A549 treated with AZD9567 at 1 μM for 4 hours (cell line): ENCODE results near the gene SGSH. TPM values are rescaled to one million over a fixed set of nuclear protein-coding genes. Genes with fewer than 3 reads are reported as not detected.

ENCODE experiments used
- total RNA-seq: library from RNA; stranded (reverse); fragments of 200-300 nt; extraction: Qiagen RNA extraction; gene quantifications from 5 replicates; pipeline ENCODE4 v1.2.3, GENCODE V29; 2022; ENCODE audit not compliant: insufficient read depth

SGSH gene
- total RNA-seq: 22.0 to 31.1 TPM (median 29.3 TPM) in 5 replicates

GRCh38 chr17:80220054-80220735 lies at the start of gene SGSH, which contains the start of gene SLC26A11:
SGSH (minus strand) TSS chr17:80220333; CDS start chr17:80220313, 20 bp downstream.
SLC26A11 (plus strand) TSS chr17:80220427; CDS start chr17:80221561, 1,134 bp downstream.

DNA sequence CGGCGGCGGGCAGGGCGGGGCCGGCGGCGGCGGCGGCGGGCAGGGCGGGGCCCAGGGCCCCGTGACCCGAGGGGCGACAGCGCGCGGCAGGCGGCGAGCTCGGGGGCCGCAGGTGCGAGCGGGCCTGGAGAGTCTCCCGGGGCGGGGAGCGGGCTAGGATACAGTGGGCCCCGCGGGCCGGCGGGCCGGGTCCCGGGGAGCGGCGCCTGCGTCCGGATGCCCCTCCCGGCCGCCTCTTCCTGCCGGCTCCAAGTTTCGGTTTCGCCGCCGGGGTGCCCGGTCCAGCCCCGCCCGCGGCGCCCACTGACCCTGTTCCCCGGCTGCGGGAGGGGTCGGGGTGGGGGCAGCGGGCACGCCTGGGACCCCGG lies 40.6 kb upstream of the SGSH start, which contains the start of gene RNF213:
Gene RNF213, plus strand, starts transcription at position 62 of the 368 bp plus-strand sequence. CDS start 2,830 bp downstream, outside the sequence.

GRCh38 chr17:80169784-80170500 lies 50.2 kb downstream of the SGSH start, which contains the start of gene CARD14:
CARD14 (plus strand) TSS chr17:80170030; CDS start chr17:80181439, 11,409 bp downstream.

Other genes starting within 250 kb of the SGSH start
- gene TBC1D16, start 184.5 kb downstream of the SGSH start, total RNA-seq: 8.8 to 14.0 TPM (median 12.7 TPM) in 5 replicates
- 6.2 to 9.6 TPM (median 6.9 TPM) in 5 replicates for gene CCDC40, start 183.7 kb downstream of the SGSH start, total RNA-seq
- 49.8 to 60.2 TPM (median 58.5 TPM) in 5 replicates for gene GAA, start 118.8 kb downstream of the SGSH start, total RNA-seq
- gene EIF4A3, start 73.2 kb downstream of the SGSH start, total RNA-seq: 217 to 229 TPM (median 225 TPM) in 5 replicates
- 0.09 to 0.29 TPM (median 0.20 TPM) in 4 of 5 replicates, not detected in the other for gene CARD14, start 50.3 kb downstream of the SGSH start, total RNA-seq
- 12.4 to 18.9 TPM (median 15.7 TPM) in 5 replicates for gene SLC26A11, start 94 bp upstream of the SGSH start, total RNA-seq
- 52.4 to 82.7 TPM (median 56.1 TPM) in 5 replicates for gene RNF213, start 40.5 kb upstream of the SGSH start, total RNA-seq
- 41.7 to 61.0 TPM (median 56.4 TPM) in 5 replicates for gene ENDOV, start 194.8 kb upstream of the SGSH start, total RNA-seq